H9 (cell line): Measurements from ENCODE around the gene SIX5. TPM values are rescaled to one million over a fixed set of nuclear protein-coding genes. Genes with fewer than 3 reads are reported as not detected.

Source experiments
- DNase-seq: peaks from one replicate; pipeline ENCODE4 v3.0.0-alpha.2; 2017
- H2AFZ ChIP-seq: one replicate; pipeline ENCODE4 v1.6.1; 2013; ENCODE audit warnings: mild to moderate bottlenecking, low read length, control low read depth, moderate library complexity
- H2AK5ac ChIP-seq: 2 replicates; pipeline ENCODE4 v1.6.1; 2013; ENCODE audit warnings: low read length, control low read depth, mixed read lengths; ENCODE audit not compliant: insufficient read length
- H2BK120ac ChIP-seq: one replicate; pipeline ENCODE4 v1.6.1; 2013; ENCODE audit warnings: low read depth, mild to moderate bottlenecking, low read length, control low read depth, inconsistent platforms; ENCODE audit not compliant: poor library complexity, severe bottlenecking
- H2BK12ac ChIP-seq: 2 replicates; pipeline ENCODE4 v1.6.1; 2013; ENCODE audit warnings: low read length, control low read depth, mixed read lengths, low read depth; ENCODE audit not compliant: insufficient read length
- H2BK15ac ChIP-seq: 2 replicates; pipeline ENCODE4 v1.6.1; 2013; ENCODE audit warnings: low read depth, low read length, control low read depth
- H2BK20ac ChIP-seq: one replicate; pipeline ENCODE4 v1.6.1; 2013; ENCODE audit warnings: low read depth, mild to moderate bottlenecking, low read length, control low read depth, inconsistent platforms; ENCODE audit not compliant: poor library complexity, severe bottlenecking
- H2BK5ac ChIP-seq: 2 replicates; pipeline ENCODE4 v1.6.1; 2013; ENCODE audit warnings: low read length, control low read depth, mixed read lengths; ENCODE audit not compliant: insufficient read length
- H3K14ac ChIP-seq: 2 replicates; pipeline ENCODE4 v1.6.1; 2013; ENCODE audit warnings: low read length, control low read depth; ENCODE audit not compliant: insufficient read depth
- H3K18ac ChIP-seq: 2 replicates; pipeline ENCODE4 v1.6.1; 2013; ENCODE audit warnings: low read depth, mild to moderate bottlenecking, mixed read lengths, low read length, control low read depth; ENCODE audit not compliant: insufficient read length
- H3K23ac ChIP-seq: 2 replicates; pipeline ENCODE4 v1.6.1; 2013; ENCODE audit warnings: low read length, control low read depth, mixed read lengths, low read depth; ENCODE audit not compliant: insufficient read length
- H3K23me2 ChIP-seq: 2 replicates; pipeline ENCODE4 v1.6.1; 2013; ENCODE audit warnings: low read depth, mild to moderate bottlenecking, mixed read lengths, low read length, control low read depth; ENCODE audit not compliant: insufficient read length, poor library complexity, severe bottlenecking
- H3K27ac ChIP-seq: 2 replicates; pipeline ENCODE4 v1.5.1; 2013; ENCODE audit warnings: low read length, control low read depth, mixed read lengths, low read depth; ENCODE audit not compliant: insufficient read length
- H3K27me3 ChIP-seq: 2 replicates; pipeline ENCODE4 v1.6.1; 2013; ENCODE audit warnings: low read length, control low read depth, inconsistent platforms; ENCODE audit not compliant: insufficient read depth
- H3K4ac ChIP-seq: 2 replicates; pipeline ENCODE4 v1.6.1; 2013; ENCODE audit warnings: low read depth, mild to moderate bottlenecking, control low read depth, inconsistent platforms, low read length, moderate library complexity
- H3K4me1 ChIP-seq: 2 replicates; pipeline ENCODE4 v1.6.1; 2013; ENCODE audit warnings: low read length, control low read depth, inconsistent platforms; ENCODE audit not compliant: insufficient read depth
- H3K4me2 ChIP-seq: 2 replicates; pipeline ENCODE4 v1.6.1; 2013; ENCODE audit warnings: low read length, control low read depth, mixed read lengths; ENCODE audit not compliant: insufficient read length, insufficient read depth
- H3K56ac ChIP-seq: 2 replicates; pipeline ENCODE4 v1.6.1; 2013; ENCODE audit warnings: low read depth, mild to moderate bottlenecking, mixed read lengths, low read length, control low read depth; ENCODE audit not compliant: insufficient read length
- H3K79me1 ChIP-seq: 2 replicates; pipeline ENCODE4 v1.6.1; 2013; ENCODE audit warnings: low read depth, mild to moderate bottlenecking, moderate library complexity, low read length, control low read depth, inconsistent platforms; ENCODE audit not compliant: insufficient read depth, poor library complexity, severe bottlenecking
- H3K79me2 ChIP-seq: 2 replicates; pipeline ENCODE4 v1.6.1; 2013; ENCODE audit warnings: low read length, control low read depth, inconsistent platforms; ENCODE audit not compliant: insufficient read depth
- H3K9ac ChIP-seq: 2 replicates; pipeline ENCODE4 v1.6.1; 2013; ENCODE audit warnings: low read length, control low read depth, mixed read lengths; ENCODE audit not compliant: insufficient read length; ENCODE audit errors: extremely low read depth
- H3K9me3 ChIP-seq: one replicate; pipeline ENCODE4 v1.6.1; 2013; ENCODE audit warnings: low read depth, low read length, inconsistent platforms; ENCODE audit not compliant: control insufficient read depth
- H3T11ph ChIP-seq: one replicate; pipeline ENCODE4 v1.6.1; 2013; ENCODE audit warnings: mild to moderate bottlenecking, low read length, control low read depth, inconsistent platforms
- H4K20me1 ChIP-seq: one replicate; pipeline ENCODE4 v1.6.1; 2013; ENCODE audit not compliant: control insufficient read depth, insufficient read length, insufficient read depth
- H4K5ac ChIP-seq: 2 replicates; pipeline ENCODE4 v1.6.1; 2013; ENCODE audit warnings: low read depth, mild to moderate bottlenecking, mixed read lengths, low read length, control low read depth; ENCODE audit not compliant: insufficient read length
- H4K8ac ChIP-seq: replicated peaks from 2 replicates; pipeline ENCODE4 v1.6.1; 2013; ENCODE audit warnings: low read length, control low read depth, mixed read lengths, low read depth; ENCODE audit not compliant: insufficient read length
- H4K91ac ChIP-seq: 2 replicates; pipeline ENCODE4 v1.6.1; 2013; ENCODE audit warnings: low read depth, mild to moderate bottlenecking, moderate library complexity, mixed read lengths, low read length, control low read depth; ENCODE audit not compliant: insufficient read length
- H3K27ac Mint-ChIP-seq, 3 experiments: 2 replicates in 2 of 3; 3 replicates in 1 of 3; pipeline ENCODE4 v1.8.0; 2020 to 2021; ENCODE audit warnings: mixed read lengths in 3 of 3, mild to moderate bottlenecking in 1 of 3, moderate library complexity in 1 of 3
- H3K27me3 Mint-ChIP-seq: 2 replicates; pipeline ENCODE4 v1.8.0; 2021; ENCODE audit warnings: low read depth, mild to moderate bottlenecking, moderate library complexity, mixed read lengths
- H3K36me3 Mint-ChIP-seq, 3 experiments: 2 replicates in 2 of 3; 3 replicates in 1 of 3; pipeline ENCODE4 v1.8.0; 2020 to 2021; ENCODE audit warnings: low read depth in 3 of 3, mixed read lengths in 3 of 3; ENCODE audit not compliant: insufficient read depth in 1 of 3
- H3K4me1 Mint-ChIP-seq, 2 experiments: 2 replicates each; pipeline ENCODE4 v1.8.0; 2020; ENCODE audit warnings: mixed read lengths in 2 of 2
- H3K4me3 Mint-ChIP-seq, 2 experiments: 2 replicates in 1 of 2; 3 replicates in 1 of 2; pipeline ENCODE4 v1.8.0; 2020 to 2021; ENCODE audit warnings: mild to moderate bottlenecking in 2 of 2, mixed read lengths in 2 of 2, moderate library complexity in 1 of 2
- H3K9me3 Mint-ChIP-seq, 2 experiments: 2 replicates in 1 of 2; 3 replicates in 1 of 2; pipeline ENCODE4 v1.8.0; 2020; ENCODE audit warnings: mild to moderate bottlenecking in 2 of 2, mixed read lengths in 2 of 2, moderate library complexity in 1 of 2
- CTCF ChIP-seq: fragments of 200-600 bp; sonication (generic); conservative IDR thresholded peaks from 3 replicates; pipeline ENCODE4 v1.8.0; 2021; ENCODE audit warnings: antibody characterized with exemption, mild to moderate bottlenecking
- WGBS: extraction: QIAGEN DNeasy Blood & Tissue Kit; methylation state at CpG from one replicate; pipeline ENCODE4 v1.1.7; 2013; ENCODE audit warnings: missing lambda C conversion rate, low lambda C conversion rate, mixed read lengths; ENCODE audit not compliant: insufficient read length; ENCODE audit errors: extremely low coverage; 5-methylcytosine and 5-hydroxymethylcytosine counted together
- total RNA-seq: library from RNA; stranded (reverse); gene quantifications from 2 replicates; pipeline ENCODE4 v1.2.1, GENCODE V29; 2021

SIX5 gene
- total RNA-seq, 1 experiment from 2014 or later = 41.7 TPM

DNA sequence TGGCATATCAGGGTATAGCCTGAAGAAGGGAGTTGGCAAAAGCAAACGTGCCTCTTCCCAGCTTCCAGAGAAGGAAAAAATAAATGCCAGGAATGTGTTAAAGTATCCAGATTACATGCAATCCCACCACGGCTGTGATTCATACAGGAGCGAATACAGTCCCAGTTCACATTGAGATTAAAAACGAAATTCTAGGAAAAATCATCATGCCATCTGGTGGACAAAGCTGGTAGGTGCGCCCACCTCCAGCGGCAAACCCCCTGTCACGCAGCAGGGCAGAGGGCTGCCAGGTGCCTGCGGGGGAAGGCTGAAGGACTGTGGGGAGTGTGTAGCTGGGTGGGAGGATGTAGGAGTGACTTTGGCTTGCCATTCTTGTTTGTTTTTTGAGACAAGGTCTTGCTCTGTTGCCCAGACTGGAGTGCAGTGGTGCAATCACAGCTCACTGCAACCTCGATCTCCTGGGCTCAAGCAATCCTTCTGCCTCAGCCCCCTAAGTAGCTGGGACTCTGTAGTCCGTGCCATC, 30.0 kb upstream of the SIX5 start:
- no peaks in the 10 kb centered on the region for H4K20me1 ChIP-seq
- no peak overlapping the region for H3K4ac ChIP-seq
- H2BK15ac ChIP-seq = no peak overlapping the region
- peaks cover 42% of the 10 kb centered on the region for H3K27me3 Mint-ChIP-seq
- no peak overlapping the region for H2BK20ac ChIP-seq
- no peak overlapping the region for H3K56ac ChIP-seq
- H3T11ph ChIP-seq = no peak overlapping the region
- H3K23ac ChIP-seq = no peak overlapping the region
- H3K18ac ChIP-seq = no peak overlapping the region
- H3K27ac ChIP-seq = no peak overlapping the region
- H3K27ac Mint-ChIP-seq = no peak overlapping the region
- no peak overlapping the region for H4K91ac ChIP-seq
- H2BK120ac ChIP-seq = no peak overlapping the region
- no peak overlapping the region for H2BK5ac ChIP-seq
- H3K9ac ChIP-seq = no peak overlapping the region
- H3K27me3 ChIP-seq = no peaks in the 10 kb centered on the region
- no peaks in the 10 kb centered on the region for H3K9me3 ChIP-seq
- H2BK12ac ChIP-seq = no peak overlapping the region
- no CpG with 5 or more reads among the region's 10 CpGs for WGBS
- no peaks in the 10 kb centered on the region; a peak in 1 of 5 replicates for H3K9me3 Mint-ChIP-seq
- no peak overlapping the region for H3K4me2 ChIP-seq
- no peak overlapping the region for H3K14ac ChIP-seq
- H3K79me2 ChIP-seq = no peaks in the 10 kb centered on the region
- H2AK5ac ChIP-seq = no peak overlapping the region
- no peaks in the 10 kb centered on the region for H3K79me1 ChIP-seq
- DNase-seq = peak; percentile 72
- no peaks in the 10 kb centered on the region for H3K36me3 Mint-ChIP-seq
- H3K4me3 Mint-ChIP-seq = peak overlapping the region in 1 of 2 experiments; percentile 72; a peak in 2 of 5 replicates
- no peak overlapping the region for H4K8ac ChIP-seq
- no peak overlapping the region for H2AFZ ChIP-seq
- H3K23me2 ChIP-seq = no peaks in the 10 kb centered on the region
- peaks cover 8 to 22% of the 10 kb centered on the region in 2 experiments for H3K4me1 Mint-ChIP-seq
- peak; percentile 89 for TF ChIP-seq CTCF
- no peaks in the 10 kb centered on the region for H3K4me1 ChIP-seq
- no peak overlapping the region for H4K5ac ChIP-seq
